HepG2 (cell line): ENCODE measurements around the gene PSMG3. TPM values are rescaled to one million over a fixed set of nuclear protein-coding genes. Genes with fewer than 3 reads are reported as not detected.

Source experiments
- AGO2 ChIP-seq: fragments of 200-400 bp; formaldehyde crosslinking; optimal IDR thresholded peaks from 2 replicates; pipeline ENCODE3; 2017; ENCODE audit warnings: mild to moderate bottlenecking, low read depth, low read length, moderate library complexity
- HNF4G ChIP-seq, 2 experiments: sonication (generic) in 1 of 2; formaldehyde crosslinking in 1 of 2; IDR thresholded peaks; 2 replicates each; pipeline versions ENCODE4 v1.4.0 to v1.6.1; 2011 to 2020; ENCODE audit warnings: borderline replicate concordance in 2 of 2, low read depth in 2 of 2, mild to moderate bottlenecking in 2 of 2, low read length in 1 of 2, missing genetic modification reagents in 1 of 2, moderate library complexity in 1 of 2
- HOXA7 ChIP-seq: sonication (generic); formaldehyde crosslinking; IDR thresholded peaks from 2 replicates; pipeline ENCODE4 v1.8.1; 2022; ENCODE audit warnings: mild to moderate bottlenecking, missing genetic modification reagents, moderate library complexity
- KAT8 ChIP-seq: IDR thresholded peaks from 2 replicates; pipeline ENCODE4 v1.6.1; 2016; ENCODE audit warnings: missing genetic modification reagents, missing compliant biosample characterization
- LCORL ChIP-seq, 2 experiments: fragments of 450-650 bp in 1 of 2; sonication (generic) in 1 of 2; formaldehyde crosslinking in 1 of 2; IDR thresholded peaks; 2 replicates each; pipeline versions ENCODE4 v1.5.0 to v1.6.1; 2017 to 2020; ENCODE audit warnings: antibody characterized with exemption in 1 of 2, missing genetic modification reagents in 1 of 2
- MAFK ChIP-seq, 2 experiments: IDR thresholded peaks in 1 of 2; conservative IDR thresholded peaks in 1 of 2; 2 replicates each; pipeline ENCODE4 v1.6.1; 2011; ENCODE audit warnings: improper control_type of control experiment in 2 of 2, low read length in 2 of 2
- MEF2D ChIP-seq: sonication (generic); formaldehyde crosslinking; IDR thresholded peaks from 2 replicates; pipeline ENCODE4 v1.5.1; 2020; ENCODE audit warnings: mild to moderate bottlenecking, missing genetic modification reagents
- NAIF1 ChIP-seq: sonication (generic); formaldehyde crosslinking; IDR thresholded peaks from 2 replicates; pipeline ENCODE4 v1.5.0; 2020; ENCODE audit warnings: mild to moderate bottlenecking, missing genetic modification reagents, borderline replicate concordance
- NPAS2 ChIP-seq: sonication (generic); formaldehyde crosslinking; IDR thresholded peaks from 2 replicates; pipeline ENCODE4 v1.8.0; 2022; ENCODE audit warnings: mild to moderate bottlenecking, missing genetic modification reagents, borderline replicate concordance
- PAX8 ChIP-seq: sonication (generic); formaldehyde crosslinking; IDR thresholded peaks from 2 replicates; pipeline ENCODE4 v1.8.0; 2022; ENCODE audit warnings: mild to moderate bottlenecking, missing genetic modification reagents, borderline replicate concordance
- PPARG ChIP-seq: conservative IDR thresholded peaks from 2 replicates; pipeline ENCODE4 v1.6.1; 2016; ENCODE audit warnings: missing biosample characterization, missing genetic modification reagents
- SETDB1 ChIP-seq: sonication (generic); formaldehyde crosslinking; IDR thresholded peaks from 2 replicates; pipeline ENCODE4 v1.5.1; 2020; ENCODE audit warnings: missing genetic modification reagents, mild to moderate bottlenecking, borderline replicate concordance
- SIX4 ChIP-seq: sonication (generic); formaldehyde crosslinking; IDR thresholded peaks from 2 replicates; pipeline ENCODE4 v1.4.0; 2020; ENCODE audit warnings: missing genetic modification reagents
- TBL1XR1 ChIP-seq: fragments of 150-350 bp; IDR thresholded peaks from 2 replicates; pipeline ENCODE4 v1.6.1; 2014; ENCODE audit warnings: borderline replicate concordance, low read length; ENCODE audit not compliant: partially characterized antibody
- ZBTB21 ChIP-seq: sonication (generic); formaldehyde crosslinking; IDR thresholded peaks from 2 replicates; pipeline ENCODE4 v1.4.0; 2020; ENCODE audit warnings: missing genetic modification reagents
- ZBTB3 ChIP-seq: sonication (generic); formaldehyde crosslinking; IDR thresholded peaks from 2 replicates; pipeline ENCODE4 v1.4.0; 2020; ENCODE audit warnings: low read depth, mild to moderate bottlenecking, moderate library complexity, missing genetic modification reagents, borderline replicate concordance
- ZMYM2 ChIP-seq: sonication (generic); formaldehyde crosslinking; IDR thresholded peaks from 2 replicates; pipeline ENCODE4 v1.8.0; 2022; ENCODE audit warnings: mild to moderate bottlenecking, missing genetic modification reagents
- ZNF329 ChIP-seq: sonication (generic); formaldehyde crosslinking; IDR thresholded peaks from 2 replicates; pipeline ENCODE4 v1.9.0; 2021; ENCODE audit warnings: low read depth, mild to moderate bottlenecking, missing genetic modification reagents
- ZNF441 ChIP-seq: sonication (generic); formaldehyde crosslinking; IDR thresholded peaks from 2 replicates; pipeline ENCODE4 v1.7.0; 2021; ENCODE audit warnings: missing genetic modification reagents, borderline replicate concordance
- polyA plus RNA-seq, 8 experiments: library from polyadenylated mRNA; depleted of rRNA in 3 of 8; stranded (reverse) in 7 of 8; unstranded in 1 of 8; fragments of >200 nt; fragmentation: Illumina TruSeq in 4 of 8; extraction: Trizol in 4 of 8; gene quantifications; 2 replicates each; pipeline versions ENCODE4 v1.2.1 to v1.2.3, GENCODE V29; 2011 to 2016; ENCODE audit warnings: low read depth in 4 of 8, missing spikeins in 1 of 8, mixed read lengths in 1 of 8; ENCODE audit not compliant: insufficient read depth in 1 of 8
- total RNA-seq, 5 experiments: library from RNA; depleted of rRNA; stranded (reverse); fragments of >200 nt; fragmentation: Illumina TruSeq; extraction: Trizol; gene quantifications; 2 replicates each; pipeline ENCODE4 v1.2.3, GENCODE V29; 2016; ENCODE audit warnings: low read depth in 1 of 5
- TF ChIP-seq, protein P1 (sequence below): sonication (generic); formaldehyde crosslinking; IDR thresholded peaks from 2 replicates; pipeline ENCODE4 v1.5.1; 2020; ENCODE audit warnings: mild to moderate bottlenecking, moderate library complexity, missing genetic modification reagents
- TF ChIP-seq, protein P2 (sequence below): sonication (generic); formaldehyde crosslinking; conservative IDR thresholded peaks from 2 replicates; pipeline ENCODE4 v1.4.0; 2020; ENCODE audit warnings: mild to moderate bottlenecking, missing genetic modification reagents, moderate library complexity
- TF ChIP-seq, protein P3 (sequence below): IDR thresholded peaks from 2 replicates; pipeline ENCODE4 v1.6.1; 2016; ENCODE audit warnings: low read depth, control low read depth

The PSMG3 gene
- total and polyA plus RNA-seq, 2 of the 13 experiments (the other 11 are each of a cell fraction or from before 2014, with no cell fraction given) = 29.6 to 48.4 TPM

DNA sequence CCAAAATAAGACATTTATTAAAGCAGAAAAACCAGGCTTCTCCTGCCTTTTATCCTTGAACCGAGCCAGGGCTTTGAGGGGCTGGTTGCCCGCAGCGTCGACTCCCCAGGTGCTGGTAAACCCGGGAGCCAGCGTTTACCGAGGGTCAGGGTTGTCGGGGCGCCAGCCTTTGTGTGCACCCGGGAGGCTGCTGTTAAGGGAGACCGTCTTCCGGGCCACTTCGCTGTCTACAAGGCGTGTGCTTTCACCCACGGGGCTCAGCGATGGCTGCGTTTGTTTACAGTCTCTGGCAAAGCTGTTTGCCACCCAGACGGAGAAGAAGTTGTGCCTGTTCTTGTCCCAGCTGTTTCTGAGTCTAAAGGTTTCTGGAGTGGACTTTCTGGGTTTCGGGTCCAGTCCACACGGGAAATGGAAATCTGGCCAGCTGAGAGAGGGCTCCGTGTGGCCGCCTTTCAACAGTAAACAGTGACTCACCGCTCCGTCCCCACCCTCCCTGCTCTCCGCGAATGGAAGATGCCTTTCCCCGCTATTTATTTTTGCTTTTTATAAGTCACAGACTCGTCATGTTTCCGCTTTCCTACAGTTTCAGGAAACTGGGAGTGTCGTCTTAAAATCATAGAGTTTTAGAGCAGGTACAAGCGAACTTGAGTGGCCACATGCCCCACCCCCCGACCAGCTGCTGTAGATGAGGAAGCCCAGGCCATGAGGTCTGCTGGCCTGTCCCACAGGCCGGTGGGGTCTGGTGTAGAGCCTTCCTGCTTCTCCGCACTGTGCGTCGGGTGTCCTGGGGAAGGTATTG is 37.2 kb downstream of the PSMG3 start (continued):
- TF ChIP-seq PPARG = peak; percentile 50; the same call in 1 of the 2 replicates
- TF ChIP-seq, protein P1, sequence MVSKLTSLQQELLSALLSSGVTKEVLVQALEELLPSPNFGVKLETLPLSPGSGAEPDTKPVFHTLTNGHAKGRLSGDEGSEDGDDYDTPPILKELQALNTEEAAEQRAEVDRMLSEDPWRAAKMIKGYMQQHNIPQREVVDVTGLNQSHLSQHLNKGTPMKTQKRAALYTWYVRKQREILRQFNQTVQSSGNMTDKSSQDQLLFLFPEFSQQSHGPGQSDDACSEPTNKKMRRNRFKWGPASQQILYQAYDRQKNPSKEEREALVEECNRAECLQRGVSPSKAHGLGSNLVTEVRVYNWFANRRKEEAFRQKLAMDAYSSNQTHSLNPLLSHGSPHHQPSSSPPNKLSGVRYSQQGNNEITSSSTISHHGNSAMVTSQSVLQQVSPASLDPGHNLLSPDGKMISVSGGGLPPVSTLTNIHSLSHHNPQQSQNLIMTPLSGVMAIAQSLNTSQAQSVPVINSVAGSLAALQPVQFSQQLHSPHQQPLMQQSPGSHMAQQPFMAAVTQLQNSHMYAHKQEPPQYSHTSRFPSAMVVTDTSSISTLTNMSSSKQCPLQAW = no peak; the same call in none of the 2 replicates
- TF ChIP-seq, protein P2, sequence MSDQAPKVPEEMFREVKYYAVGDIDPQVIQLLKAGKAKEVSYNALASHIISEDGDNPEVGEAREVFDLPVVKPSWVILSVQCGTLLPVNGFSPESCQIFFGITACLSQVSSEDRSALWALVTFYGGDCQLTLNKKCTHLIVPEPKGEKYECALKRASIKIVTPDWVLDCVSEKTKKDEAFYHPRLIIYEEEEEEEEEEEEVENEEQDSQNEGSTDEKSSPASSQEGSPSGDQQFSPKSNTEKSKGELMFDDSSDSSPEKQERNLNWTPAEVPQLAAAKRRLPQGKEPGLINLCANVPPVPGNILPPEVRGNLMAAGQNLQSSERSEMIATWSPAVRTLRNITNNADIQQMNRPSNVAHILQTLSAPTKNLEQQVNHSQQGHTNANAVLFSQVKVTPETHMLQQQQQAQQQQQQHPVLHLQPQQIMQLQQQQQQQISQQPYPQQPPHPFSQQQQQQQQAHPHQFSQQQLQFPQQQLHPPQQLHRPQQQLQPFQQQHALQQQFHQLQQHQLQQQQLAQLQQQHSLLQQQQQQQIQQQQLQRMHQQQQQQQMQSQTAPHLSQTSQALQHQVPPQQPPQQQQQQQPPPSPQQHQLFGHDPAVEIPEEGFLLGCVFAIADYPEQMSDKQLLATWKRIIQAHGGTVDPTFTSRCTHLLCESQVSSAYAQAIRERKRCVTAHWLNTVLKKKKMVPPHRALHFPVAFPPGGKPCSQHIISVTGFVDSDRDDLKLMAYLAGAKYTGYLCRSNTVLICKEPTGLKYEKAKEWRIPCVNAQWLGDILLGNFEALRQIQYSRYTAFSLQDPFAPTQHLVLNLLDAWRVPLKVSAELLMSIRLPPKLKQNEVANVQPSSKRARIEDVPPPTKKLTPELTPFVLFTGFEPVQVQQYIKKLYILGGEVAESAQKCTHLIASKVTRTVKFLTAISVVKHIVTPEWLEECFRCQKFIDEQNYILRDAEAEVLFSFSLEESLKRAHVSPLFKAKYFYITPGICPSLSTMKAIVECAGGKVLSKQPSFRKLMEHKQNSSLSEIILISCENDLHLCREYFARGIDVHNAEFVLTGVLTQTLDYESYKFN (CRISPR knock-in tag) = peak; percentile 82
- TF ChIP-seq SIX4 (CRISPR knock-in tag) = no peak
- TF ChIP-seq NPAS2 (CRISPR knock-in tag) = no peak
- no peak for TF ChIP-seq ZBTB3 (CRISPR knock-in tag)
- TF ChIP-seq SETDB1 (CRISPR knock-in tag) = no peak
- peak; percentile 62 for TF ChIP-seq KAT8 (CRISPR knock-in tag)
- TF ChIP-seq HOXA7 (CRISPR knock-in tag) = no peak
- peak; percentile 12 for TF ChIP-seq AGO2
- peak; percentile 73; the same call in 1 of the 2 replicates for TF ChIP-seq MEF2D (CRISPR knock-in tag)
- TF ChIP-seq ZNF441 (CRISPR knock-in tag) = peak; percentile 49; the same call in 1 of the 2 replicates
- TF ChIP-seq, protein P3, sequence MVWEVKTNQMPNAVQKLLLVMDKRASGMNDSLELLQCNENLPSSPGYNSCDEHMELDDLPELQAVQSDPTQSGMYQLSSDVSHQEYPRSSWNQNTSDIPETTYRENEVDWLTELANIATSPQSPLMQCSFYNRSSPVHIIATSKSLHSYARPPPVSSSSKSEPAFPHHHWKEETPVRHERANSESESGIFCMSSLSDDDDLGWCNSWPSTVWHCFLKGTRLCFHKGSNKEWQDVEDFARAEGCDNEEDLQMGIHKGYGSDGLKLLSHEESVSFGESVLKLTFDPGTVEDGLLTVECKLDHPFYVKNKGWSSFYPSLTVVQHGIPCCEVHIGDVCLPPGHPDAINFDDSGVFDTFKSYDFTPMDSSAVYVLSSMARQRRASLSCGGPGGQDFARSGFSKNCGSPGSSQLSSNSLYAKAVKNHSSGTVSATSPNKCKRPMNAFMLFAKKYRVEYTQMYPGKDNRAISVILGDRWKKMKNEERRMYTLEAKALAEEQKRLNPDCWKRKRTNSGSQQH (CRISPR knock-in tag) = 0 out of 2 replicates have a peak, but pooled peaks have one; percentile 29
- no peak for TF ChIP-seq PAX8 (CRISPR knock-in tag)
- TF ChIP-seq LCORL (IDR thresholded peaks at IDR 0.05) = no peak
- peak; percentile 72 for TF ChIP-seq LCORL (CRISPR knock-in tag; IDR thresholded peaks at IDR 0.05)
- TF ChIP-seq TBL1XR1 = no peak
- TF ChIP-seq NAIF1 (CRISPR knock-in tag) = no peak
- 0 out of 2 replicates have a peak, but pooled peaks have one; percentile 16 for TF ChIP-seq ZBTB21 (CRISPR knock-in tag)
- TF ChIP-seq MAFK (conservative IDR thresholded peaks at IDR 0.05 in 1 of 2, IDR thresholded peaks at IDR 0.05 in 1 of 2; ENCODE audit: low read length in 2 of 2) = no peak
- no peak for TF ChIP-seq ZNF329
- 0 out of 2 replicates have a peak, but pooled peaks have one; percentile 37 for TF ChIP-seq ZMYM2 (CRISPR knock-in tag)
- TF ChIP-seq HNF4G (IDR thresholded peaks at IDR 0.05; ENCODE audit: borderline replicate concordance, low read depth, low read length) = peak; percentile 77; the same call in 1 of the 2 replicates
- TF ChIP-seq HNF4G (CRISPR knock-in tag; IDR thresholded peaks at IDR 0.05; ENCODE audit: borderline replicate concordance, low read depth) = peak; percentile 79; the same call in 1 of the 2 replicates
